Endodermal cell (in vitro differentiated cells): ENCODE data around the gene GRN. TPM values are rescaled to one million over a fixed set of nuclear protein-coding genes. Genes with fewer than 3 reads are reported as not detected.

ENCODE experiments used
- DNase-seq: peaks from one replicate; pipeline ENCODE4 v3.0.0-alpha.2; 2017
- H3K27ac ChIP-seq: 2 replicates; pipeline ENCODE4 v1.5.1; 2013; ENCODE audit warnings: mild to moderate bottlenecking, low read depth, low read length, moderate library complexity
- H3K27me3 ChIP-seq: 2 replicates; pipeline ENCODE4 v1.6.1; 2013; ENCODE audit warnings: mild to moderate bottlenecking, low read length, moderate library complexity; ENCODE audit not compliant: insufficient read depth, control insufficient read depth, poor library complexity, severe bottlenecking
- H3K36me3 ChIP-seq: 2 replicates; pipeline ENCODE4 v1.7.0; 2013; ENCODE audit warnings: mild to moderate bottlenecking, low read length, moderate library complexity; ENCODE audit not compliant: control insufficient read depth, insufficient read depth
- H3K4me1 ChIP-seq: one replicate; pipeline ENCODE4 v1.7.0; 2013; ENCODE audit warnings: low read length; ENCODE audit not compliant: control insufficient read depth, insufficient read depth
- H3K4me3 ChIP-seq: 2 replicates; pipeline ENCODE4 v1.5.1; 2013; ENCODE audit warnings: mild to moderate bottlenecking, low read length, moderate library complexity
- H3K9ac ChIP-seq: 2 replicates; pipeline ENCODE4 v1.6.1; 2013; ENCODE audit warnings: mild to moderate bottlenecking, low read length, moderate library complexity; ENCODE audit not compliant: poor library complexity, severe bottlenecking; ENCODE audit errors: extremely low read depth
- H3K9me3 ChIP-seq: 2 replicates; pipeline ENCODE4 v1.6.1; 2013; ENCODE audit warnings: mild to moderate bottlenecking, low read length, moderate library complexity; ENCODE audit not compliant: control insufficient read depth
- H3K27ac Mint-ChIP-seq: 2 replicates; pipeline ENCODE4 v1.8.0; 2020; ENCODE audit warnings: mixed read lengths
- H3K27me3 Mint-ChIP-seq: 2 replicates; pipeline ENCODE4 v1.8.0; 2021; ENCODE audit warnings: mild to moderate bottlenecking, mixed read lengths; ENCODE audit not compliant: insufficient read depth
- H3K36me3 Mint-ChIP-seq: 2 replicates; pipeline ENCODE4 v1.8.0; 2020; ENCODE audit warnings: low read depth, mixed read lengths
- H3K4me1 Mint-ChIP-seq: 2 replicates; pipeline ENCODE4 v1.8.0; 2020; ENCODE audit warnings: mixed read lengths
- H3K4me3 Mint-ChIP-seq: 2 replicates; pipeline ENCODE4 v1.8.0; 2020; ENCODE audit warnings: mild to moderate bottlenecking, moderate library complexity, mixed read lengths
- H3K9me3 Mint-ChIP-seq: 2 replicates; pipeline ENCODE4 v1.8.0; 2020; ENCODE audit warnings: mild to moderate bottlenecking, mixed read lengths
- CTCF ChIP-seq: fragments of 200-600 bp; sonication (generic); conservative IDR thresholded peaks from 2 replicates; pipeline ENCODE4 v1.5.0; 2021; ENCODE audit warnings: antibody characterized with exemption, mild to moderate bottlenecking
- WGBS, 2 experiments: methylation state at CpG; one replicate each; pipeline versions ENCODE4 v1.1.5 to v1.1.7; 2013; ENCODE audit warnings: missing lambda C conversion rate in 2 of 2, mixed read lengths in 1 of 2; ENCODE audit not compliant: insufficient coverage in 1 of 2, insufficient read length in 1 of 2; 5-methylcytosine and 5-hydroxymethylcytosine counted together
- total RNA-seq, 2 donors: library from RNA; stranded (reverse); fragmentation: NEBNext Ultra II Directional in 1 of 2; extraction: Animal tissue kit (Norgen Biotek cat#: 25700) in 1 of 2; gene quantifications; 2 replicates in 1 of 2; 3 replicates in 1 of 2; pipeline ENCODE4 v1.2.1, GENCODE V29; 2021

Gene GRN
- total RNA-seq, 2 donors from 2014 or later: 178 to 205 TPM

DNA sequence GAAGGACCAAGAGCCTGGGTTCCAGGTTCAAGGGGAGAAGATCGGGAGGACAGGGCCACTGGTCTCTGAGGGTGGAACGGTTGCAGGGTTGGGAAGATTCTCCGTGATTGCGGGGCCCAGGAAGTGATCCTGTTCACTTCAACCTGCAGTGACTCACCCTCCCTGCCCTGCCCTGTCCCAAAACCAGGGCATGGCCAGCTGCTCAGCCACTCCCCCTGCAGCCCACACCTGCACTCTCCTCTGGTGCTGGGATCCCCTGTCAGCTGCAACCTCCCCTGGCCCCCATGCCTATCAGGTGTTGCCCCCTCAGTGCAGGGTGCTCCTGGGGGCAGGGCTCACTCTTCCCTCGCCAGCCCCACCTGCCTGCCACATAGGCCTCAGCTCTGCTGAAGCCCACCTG lies 35.6 kb upstream of the GRN start:
- no peak overlapping the region for H3K9ac ChIP-seq
- no peaks in the 10 kb centered on the region for H3K4me1 ChIP-seq
- no peaks in the 10 kb centered on the region for H3K9me3 ChIP-seq
- H3K9me3 Mint-ChIP-seq: no peaks in the 10 kb centered on the region
- H3K27me3 Mint-ChIP-seq: peaks cover 39% of the 10 kb centered on the region
- 68 to 75% methylated on average over 5 of the region's 5 CpGs for WGBS, 2 experiments
- peaks cover 10% of the 10 kb centered on the region for H3K4me1 Mint-ChIP-seq
- H3K4me3 Mint-ChIP-seq: peak overlapping the region; percentile 58
- TF ChIP-seq CTCF: no peak
- no peaks in the 10 kb centered on the region for H3K36me3 Mint-ChIP-seq
- H3K36me3 ChIP-seq: no peaks in the 10 kb centered on the region
- peak; percentile 71 for DNase-seq
- no peak overlapping the region for H3K27ac ChIP-seq
- H3K27ac Mint-ChIP-seq: no peak overlapping the region
- H3K4me3 ChIP-seq: no peak overlapping the region
- peaks cover 10% of the 10 kb centered on the region for H3K27me3 ChIP-seq

DNA sequence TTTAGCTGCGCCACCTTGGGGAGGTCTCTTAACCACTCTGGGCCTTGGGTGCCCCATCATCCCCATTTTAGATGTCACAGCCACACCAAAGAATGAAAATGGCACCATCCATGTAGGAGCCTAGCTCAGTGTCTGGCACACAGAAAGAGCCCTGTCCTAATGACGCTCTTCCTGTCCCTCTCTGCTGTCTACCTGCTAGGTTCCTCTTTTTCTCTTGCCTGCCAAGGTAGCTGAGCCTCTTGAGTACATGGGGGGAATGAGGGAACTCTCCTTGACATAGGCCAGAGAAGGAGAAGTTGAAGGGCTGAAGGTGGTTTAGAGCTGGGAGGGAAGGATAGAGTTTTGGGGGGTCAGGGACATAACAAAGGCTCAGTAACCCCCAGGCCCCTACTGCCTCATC lies 34.9 kb upstream of the GRN start:
- Mint-ChIP-seq H3K27ac (no peak overlapping the region), H3K36me3 (no peaks in the 10 kb centered on the region), H3K4me3 (no peak overlapping the region), H3K4me1 (peaks cover 10% of the 10 kb centered on the region), H3K9me3 (no peaks in the 10 kb centered on the region), H3K27me3 (peaks cover 43% of the 10 kb centered on the region)
- no peaks in the 10 kb centered on the region for H3K4me1 ChIP-seq
- TF ChIP-seq CTCF: no peak
- H3K27me3 ChIP-seq: peaks cover 16% of the 10 kb centered on the region
- H3K36me3 ChIP-seq: no peaks in the 10 kb centered on the region
- H3K9ac ChIP-seq: no peak overlapping the region
- H3K27ac ChIP-seq: peak overlapping the region; percentile 24
- no peaks in the 10 kb centered on the region for H3K9me3 ChIP-seq
- no peak overlapping the region for H3K4me3 ChIP-seq
- WGBS, 2 experiments: 84 to 94% methylated on average over 2 of the region's 2 CpGs
- DNase-seq: no peak

- Histone ChIP-seq H3K9ac (no peak overlapping the region), H3K27me3 (peaks cover 19% of the 10 kb centered on the region), H3K9me3 (no peaks in the 10 kb centered on the region), H3K4me1 (no peaks in the 10 kb centered on the region), H3K4me3 (no peak overlapping the region), H3K27ac (no peak overlapping the region), H3K36me3 (no peaks in the 10 kb centered on the region)
- H3K4me3 Mint-ChIP-seq: no peak overlapping the region
- WGBS, 2 experiments: 75 to 85% methylated on average over 7 to 10 of the region's 10 CpGs
- peaks cover 46% of the 10 kb centered on the region for H3K27me3 Mint-ChIP-seq
- no peak overlapping the region for H3K27ac Mint-ChIP-seq
- no peak for DNase-seq
- no peak for TF ChIP-seq CTCF
- no peaks in the 10 kb centered on the region for H3K36me3 Mint-ChIP-seq
- peaks cover 14% of the 10 kb centered on the region for H3K4me1 Mint-ChIP-seq
- H3K9me3 Mint-ChIP-seq: no peaks in the 10 kb centered on the region
Measured at GRCh38 chr17:44310609-44311376, 34.3 kb upstream of the GRN start.
